ENCODE results near the gene GRIK1.

GRIK1 gene

GRCh38 chr21:29647353-29647781 is 292.4 kb downstream of the GRIK1 start:
- DNase-seq (ENCODE audit: low read depth in 2 of 2, low spot score in 1 of 2): no peak

GRCh38 chr21:29645666-29646553 is 293.9 kb downstream of the GRIK1 start:
- DNase-seq (ENCODE audit: low read depth in 2 of 2, low spot score in 1 of 2): no peak

GRCh38 chr21:29643289-29643688 is 296.5 kb downstream of the GRIK1 start:
- DNase-seq (ENCODE audit: low read depth in 2 of 2, low spot score in 1 of 2): no peak

- no peak for DNase-seq (ENCODE audit: low read depth in 2 of 2, low spot score in 1 of 2)
Measured at GRCh38 chr21:29642551-29643245, 297.1 kb downstream of the GRIK1 start.

- no peak for DNase-seq (ENCODE audit: low read depth in 2 of 2, low spot score in 1 of 2)
Measured at GRCh38 chr21:29641635-29642550, 297.9 kb downstream of the GRIK1 start.

- DNase-seq (ENCODE audit: low read depth in 2 of 2, low spot score in 1 of 2): no peak
Measured at GRCh38 chr21:29641001-29641634, 298.7 kb downstream of the GRIK1 start.

- no peak for DNase-seq (ENCODE audit: low read depth in 2 of 2, low spot score in 1 of 2)
Measured at GRCh38 chr21:29640080-29640508, 299.7 kb downstream of the GRIK1 start.

GRCh38 chr21:29639366-29640079 is 300.3 kb downstream of the GRIK1 start:
- DNase-seq (ENCODE audit: low read depth in 2 of 2, low spot score in 1 of 2): no peak

GRCh38 chr21:29638761-29639327 is 301.0 kb downstream of the GRIK1 start:
- DNase-seq (ENCODE audit: low read depth in 2 of 2, low spot score in 1 of 2): no peak

- DNase-seq (ENCODE audit: low read depth in 2 of 2, low spot score in 1 of 2): no peak
Measured at GRCh38 chr21:29638138-29638537, 301.7 kb downstream of the GRIK1 start.

GRCh38 chr21:29637553-29637952 is 302.2 kb downstream of the GRIK1 start:
- DNase-seq (ENCODE audit: low read depth in 2 of 2, low spot score in 1 of 2): no peak

GRCh38 chr21:29637134-29637533 is 302.7 kb downstream of the GRIK1 start:
- DNase-seq (ENCODE audit: low read depth in 2 of 2, low spot score in 1 of 2): no peak

GRCh38 chr21:29634418-29634817 is 305.4 kb downstream of the GRIK1 start:
- no peak for DNase-seq (ENCODE audit: low read depth in 2 of 2, low spot score in 1 of 2)

GRCh38 chr21:29633756-29634155 is 306.0 kb downstream of the GRIK1 start:
- no peak for DNase-seq (ENCODE audit: low read depth in 2 of 2, low spot score in 1 of 2)

- DNase-seq (ENCODE audit: low read depth in 2 of 2, low spot score in 1 of 2): no peak
Measured at GRCh38 chr21:29630441-29630840, 309.4 kb downstream of the GRIK1 start.

GRCh38 chr21:29627905-29628304 is 311.9 kb downstream of the GRIK1 start:
- DNase-seq (ENCODE audit: low read depth in 2 of 2, low spot score in 1 of 2): no peak

- no peak for DNase-seq (ENCODE audit: low read depth in 2 of 2, low spot score in 1 of 2)
Measured at GRCh38 chr21:29626801-29627470, 312.9 kb downstream of the GRIK1 start.

GRCh38 chr21:29625990-29626389 is 313.8 kb downstream of the GRIK1 start:
- DNase-seq (ENCODE audit: low read depth in 2 of 2, low spot score in 1 of 2): no peak

GRCh38 chr21:29624776-29625175 is 315.0 kb downstream of the GRIK1 start:
- DNase-seq (ENCODE audit: low read depth in 2 of 2, low spot score in 1 of 2): no peak
